Endothelial cell of umbilical vein (primary cell): ENCODE measurements around the gene TMEM43. TPM values are rescaled to one million over a fixed set of nuclear protein-coding genes. Genes with fewer than 3 reads are reported as not detected.

Experiments used
- BruUV-seq: library from RNA; stranded (reverse); fragments of 400-500 nt; replicated peaks from 2 replicates; lab custom pipeline; 2021; lab: Mats Ljungman, UMichigan
- CTCF ChIA-PET: fragments of 300-600, 350-600 bp; sonication (Branson Sonifier 250); formaldehyde crosslinking; loops from one replicate; lab custom pipeline; 2021; ENCODE audit warnings: antibody characterized with exemption, inconsistent platforms; lab: Charles Lee
- POLR2A ChIA-PET: fragments of 300-600, 350-600 bp; sonication (Branson Sonifier 250); formaldehyde crosslinking; loops from one replicate; lab custom pipeline; 2021; ENCODE audit warnings: antibody characterized with exemption, inconsistent platforms; lab: Charles Lee
- DNase-seq: peaks from one replicate; pipeline ENCODE4 v3.0.0-alpha.2; 2011; ENCODE audit warnings: low read depth, low spot score
- FAIRE-seq: peaks from 2 replicates; lab custom pipeline; 2011; peaks lifted over from hg19 to GRCh38; lab: Jason Lieb, UNC
- H2AFZ ChIP-seq: 2 replicates; pipeline ENCODE4 v1.6.0; 2012; ENCODE audit warnings: low read depth, low read length, control low read depth, inconsistent platforms
- H3K27ac ChIP-seq: 2 replicates; pipeline ENCODE4 v1.5.1; 2011; ENCODE audit warnings: low read depth, mild to moderate bottlenecking, control low read depth, low read length, moderate library complexity; ENCODE audit not compliant: insufficient read depth
- H3K27me3 ChIP-seq, 2 experiments: 2 replicates each; pipeline versions ENCODE4 v1.6.0 to v1.6.1; 2011; ENCODE audit warnings: low read length in 2 of 2, mixed read lengths in 1 of 2; ENCODE audit not compliant: control insufficient read depth in 2 of 2, insufficient read depth in 2 of 2
- H3K36me3 ChIP-seq, 2 experiments: 2 replicates in 1 of 2; 3 replicates in 1 of 2; pipeline ENCODE4 v1.5.1; 2011; ENCODE audit warnings: low read length in 2 of 2, mild to moderate bottlenecking in 1 of 2, moderate library complexity in 1 of 2; ENCODE audit not compliant: control insufficient read depth in 2 of 2, insufficient read depth in 2 of 2; ENCODE audit errors: extremely low read depth in 1 of 2
- H3K4me1 ChIP-seq: 3 replicates; pipeline ENCODE4 v1.5.1; 2011; ENCODE audit warnings: mild to moderate bottlenecking, low read length; ENCODE audit not compliant: control insufficient read depth, insufficient read depth; ENCODE audit errors: extremely low read depth
- H3K4me2 ChIP-seq: 2 replicates; pipeline ENCODE4 v1.6.1; 2011; ENCODE audit warnings: low read length, control low read depth, mixed read lengths; ENCODE audit not compliant: insufficient read depth
- H3K4me3 ChIP-seq, 3 experiments: fragments of 200-600 bp in 1 of 3; sonication (generic), shearing (Covaris generic) in 1 of 3; replicated peaks in 1 of 3; 2 replicates each; pipeline ENCODE4 v1.5.1; 2011 to 2016; ENCODE audit warnings: control low read depth in 3 of 3, low read length in 3 of 3, mild to moderate bottlenecking in 2 of 3, inconsistent platforms in 1 of 3, low read depth in 1 of 3, moderate library complexity in 1 of 3; ENCODE audit not compliant: insufficient read depth in 1 of 3
- H3K79me2 ChIP-seq: 2 replicates; pipeline ENCODE4 v1.6.0; 2012; ENCODE audit warnings: low read length, inconsistent platforms; ENCODE audit not compliant: control insufficient read depth, insufficient read depth
- H3K9ac ChIP-seq: replicated peaks from 2 replicates; pipeline ENCODE3; 2011; ENCODE audit warnings: low read length, control low read depth; ENCODE audit not compliant: insufficient read depth; ENCODE audit errors: extremely low read depth
- H3K9me1 ChIP-seq: replicated peaks from 3 replicates; pipeline ENCODE4 v1.6.0; 2011; ENCODE audit warnings: mild to moderate bottlenecking, low read length; ENCODE audit not compliant: control insufficient read depth, insufficient read depth; ENCODE audit errors: extremely low read depth
- H3K9me3 ChIP-seq: replicated peaks from 2 replicates; pipeline ENCODE4 v1.5.1; 2012; ENCODE audit warnings: low read length, inconsistent platforms; ENCODE audit not compliant: control insufficient read depth, insufficient read depth
- H4K20me1 ChIP-seq: replicated peaks from 2 replicates; pipeline ENCODE3; 2011; ENCODE audit warnings: mild to moderate bottlenecking, low read length; ENCODE audit not compliant: control insufficient read depth, insufficient read depth; ENCODE audit errors: extremely low read depth
- EZH2 ChIP-seq: IDR thresholded peaks from 2 replicates; pipeline ENCODE4 v1.6.1; 2012; ENCODE audit warnings: borderline replicate concordance, low read depth, mild to moderate bottlenecking, moderate library complexity, low read length, inconsistent platforms; ENCODE audit not compliant: severe bottlenecking
- FOS ChIP-seq: IDR thresholded peaks from 2 replicates; pipeline ENCODE4 v1.6.1; 2011; ENCODE audit warnings: mild to moderate bottlenecking, low read length, moderate library complexity, borderline replicate concordance; ENCODE audit not compliant: insufficient read depth
- GATA2 ChIP-seq: IDR thresholded peaks from 2 replicates; pipeline ENCODE4 v1.7.0; 2011; ENCODE audit warnings: low read depth, mild to moderate bottlenecking, moderate library complexity, mixed read lengths, low read length; ENCODE audit not compliant: insufficient read length, insufficient read depth
- JUN ChIP-seq: IDR thresholded peaks from 2 replicates; pipeline ENCODE4 v1.6.1; 2011; ENCODE audit warnings: borderline replicate concordance, low read depth; ENCODE audit not compliant: insufficient read length, insufficient read depth
- MAX ChIP-seq: IDR thresholded peaks from 2 replicates; pipeline ENCODE4 v1.6.1; 2011; ENCODE audit not compliant: insufficient read depth, insufficient read length
- MYC ChIP-seq: IDR thresholded peaks from one replicate; pipeline ENCODE4 v1.6.1; 2011; ENCODE audit warnings: mild to moderate bottlenecking, low read depth, low read length
- POLR2A ChIP-seq: IDR thresholded peaks from 2 replicates; pipeline ENCODE4 v1.6.1; 2012; ENCODE audit warnings: low read depth, mild to moderate bottlenecking, control low read depth, low read length
- POLR2AphosphoS5 ChIP-seq: IDR thresholded peaks from 2 replicates; pipeline ENCODE4 v1.6.1; 2012; ENCODE audit warnings: low read depth, mild to moderate bottlenecking, control low read depth, low read length, moderate library complexity; ENCODE audit not compliant: insufficient read depth
- dilution Hi-C: fragments of 300-500 bp; cut with MboI; formaldehyde crosslinking; loops from one replicate; pipeline ENCODE4 v1.15.0; 2019; ENCODE audit warnings: low sequenced_read_pairs; ENCODE audit not compliant: extremely low pct_ligation_motif_present
- intact Hi-C: fragments of 100-400 bp; cut with micrococcal nuclease; formaldehyde crosslinking; loops from one replicate; pipeline ENCODE4 v1.10.0; 2022
- polyA plus RNA-seq, 4 experiments: library from polyadenylated mRNA; depleted of rRNA in 3 of 4; stranded (reverse) in 3 of 4; unstranded in 1 of 4; fragments of >200 nt; gene quantifications; 2 replicates each; pipeline versions ENCODE4 v1.2.1 to v1.2.3, GENCODE V29; 2011 to 2012; ENCODE audit warnings: missing spikeins in 1 of 4
- total RNA-seq: library from RNA; stranded (reverse); gene quantifications from 2 replicates; pipeline ENCODE4 v1.2.3, GENCODE V29; 2021
- TF ChIP-seq, protein P1 (sequence below), 2 donors: IDR thresholded peaks; 1 replicate in 1 of 2; 2 replicates in 1 of 2; pipeline ENCODE4 v1.5.1; 2011; ENCODE audit warnings: low read length in 2 of 2, mild to moderate bottlenecking in 2 of 2, moderate library complexity in 2 of 2, control low read depth in 1 of 2, inconsistent platforms in 1 of 2, low read depth in 1 of 2; ENCODE audit not compliant: insufficient read depth in 1 of 2; ENCODE audit errors: extremely low read depth in 1 of 2

TMEM43 gene
- total and polyA plus RNA-seq, 2 donors (not counting 3 experiments of a cell fraction or from before 2014, with no cell fraction given): 80.6 to 119 TPM

DNA sequence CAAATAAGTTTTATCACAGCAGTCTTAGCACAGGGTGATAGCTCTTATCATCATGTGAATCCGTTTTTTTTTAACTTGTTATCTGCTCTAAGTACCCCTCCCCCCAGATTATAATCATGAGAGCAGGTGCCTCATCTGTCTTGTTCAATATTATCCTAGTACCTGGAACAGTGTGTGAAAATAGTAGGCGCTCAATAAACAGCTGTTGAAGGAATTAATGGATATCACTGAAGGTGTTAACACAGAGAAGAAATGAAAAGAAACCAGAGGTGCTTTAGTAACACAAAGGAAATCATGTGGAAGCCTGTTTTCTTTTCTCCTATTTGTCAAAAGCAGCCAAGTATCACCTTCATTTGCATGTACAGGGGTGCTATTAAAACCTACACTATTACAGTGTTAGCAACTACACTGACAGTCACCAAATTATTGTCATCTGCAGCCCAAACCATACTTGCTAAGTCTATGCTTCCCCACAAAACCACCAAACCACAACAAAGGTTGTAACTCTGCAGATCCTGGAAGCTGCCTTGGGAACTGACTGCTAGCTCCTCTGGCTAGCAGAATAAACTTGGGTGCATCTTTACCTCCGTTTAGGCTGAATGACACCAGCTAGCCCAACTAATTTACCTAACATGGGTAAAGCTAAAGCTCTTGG, 50.7 kb downstream of the TMEM43 start:
- no peaks in the 10 kb centered on the region for H4K20me1 ChIP-seq
- H3K9me1 ChIP-seq: no peaks in the 10 kb centered on the region
- no peak for TF ChIP-seq EZH2
- no peak for TF ChIP-seq JUN
- TF ChIP-seq POLR2A: no peak
- TF ChIP-seq POLR2AphosphoS5: no peak
- TF ChIP-seq, protein P1, sequence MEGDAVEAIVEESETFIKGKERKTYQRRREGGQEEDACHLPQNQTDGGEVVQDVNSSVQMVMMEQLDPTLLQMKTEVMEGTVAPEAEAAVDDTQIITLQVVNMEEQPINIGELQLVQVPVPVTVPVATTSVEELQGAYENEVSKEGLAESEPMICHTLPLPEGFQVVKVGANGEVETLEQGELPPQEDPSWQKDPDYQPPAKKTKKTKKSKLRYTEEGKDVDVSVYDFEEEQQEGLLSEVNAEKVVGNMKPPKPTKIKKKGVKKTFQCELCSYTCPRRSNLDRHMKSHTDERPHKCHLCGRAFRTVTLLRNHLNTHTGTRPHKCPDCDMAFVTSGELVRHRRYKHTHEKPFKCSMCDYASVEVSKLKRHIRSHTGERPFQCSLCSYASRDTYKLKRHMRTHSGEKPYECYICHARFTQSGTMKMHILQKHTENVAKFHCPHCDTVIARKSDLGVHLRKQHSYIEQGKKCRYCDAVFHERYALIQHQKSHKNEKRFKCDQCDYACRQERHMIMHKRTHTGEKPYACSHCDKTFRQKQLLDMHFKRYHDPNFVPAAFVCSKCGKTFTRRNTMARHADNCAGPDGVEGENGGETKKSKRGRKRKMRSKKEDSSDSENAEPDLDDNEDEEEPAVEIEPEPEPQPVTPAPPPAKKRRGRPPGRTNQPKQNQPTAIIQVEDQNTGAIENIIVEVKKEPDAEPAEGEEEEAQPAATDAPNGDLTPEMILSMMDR (IDR thresholded peaks at IDR 0.05; ENCODE audit: extremely low read depth in 1 of 2, insufficient read depth in 1 of 2, low read depth in 1 of 2, low read length in 2 of 2): no peak
- no peak for TF ChIP-seq FOS
- TF ChIP-seq GATA2: no peak
- no peak for TF ChIP-seq MYC
- TF ChIP-seq MAX: no peak
- H3K9me3 ChIP-seq: no peaks in the 10 kb centered on the region
- peaks cover 10 to 12% of the 10 kb centered on the region in 2 experiments for H3K36me3 ChIP-seq
- DNase-seq (no peak), FAIRE-seq (no peak)
- dilution Hi-C loops (no loop called here), intact Hi-C loops (no loop called here)
- H3K4me3 ChIP-seq: no peak overlapping the region
- H3K4me2 ChIP-seq: no peak overlapping the region
- no peaks in the 10 kb centered on the region for H3K27me3 ChIP-seq
- no TSS peak for BruUV-seq
- peaks cover 19% of the 10 kb centered on the region for H3K4me1 ChIP-seq
- no peak overlapping the region for H3K27ac ChIP-seq
- ChIA-PET POLR2A (no interaction called here), CTCF (interaction anchor here (0.9 to 2.1 kb wide), 3 partner anchors 23 to 279 kb away, joined by 4 to 7 read pairs (median 6); no protein-coding TSS in a partner anchor)
- no peak overlapping the region for H2AFZ ChIP-seq
- H3K9ac ChIP-seq: no peak overlapping the region
- peaks cover 47% of the 10 kb centered on the region for H3K79me2 ChIP-seq
